ENCODE results near the gene NRBF2. TPM values are rescaled to one million over a fixed set of nuclear protein-coding genes. Genes with fewer than 3 reads are reported as not detected.

Gene NRBF2
- total and polyA plus RNA-seq, 2 donors (not counting 1 experiment from before 2014, with no cell fraction given) = 8.3 to 24.6 TPM

DNA sequence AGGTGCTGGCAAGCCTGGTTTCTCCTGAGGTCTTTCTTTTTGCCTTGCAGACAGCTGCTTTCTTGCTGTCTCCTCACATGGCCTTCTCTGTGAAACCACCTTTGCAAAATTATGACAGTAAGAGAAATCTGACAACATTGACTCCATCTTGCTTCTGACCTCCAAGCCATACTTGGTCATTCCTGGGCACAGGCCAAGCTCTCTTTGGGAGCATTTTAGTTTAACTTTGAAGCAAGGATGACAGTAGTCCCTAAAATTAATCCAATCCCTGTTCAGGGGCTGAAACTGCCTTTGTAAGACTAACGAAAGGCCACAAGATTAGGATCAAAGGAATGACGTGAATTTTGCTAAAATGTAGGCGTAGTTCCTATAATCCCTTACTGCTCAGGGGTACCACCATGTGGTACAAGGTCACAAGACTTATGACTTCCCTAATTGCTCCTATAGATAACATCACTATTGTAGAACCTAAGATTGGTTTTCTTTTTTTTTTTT lies 25.1 kb upstream of the NRBF2 start:
- no peaks in the 10 kb centered on the region for H3K4me1 ChIP-seq (ENCODE audit: control insufficient read depth in 2 of 2, insufficient read depth in 2 of 2, low read length in 2 of 2)
- H3K27ac Mint-ChIP-seq = no peak overlapping the region
- H3K9ac ChIP-seq (ENCODE audit: low read length) = no peak overlapping the region
- no peak overlapping the region for H3K4me3 ChIP-seq (ENCODE audit: control extremely low read depth in 1 of 5, extremely low read depth in 1 of 5, insufficient read depth in 1 of 5, low read depth in 2 of 5, low read length in 4 of 5)
- 100% methylated on average over 2 of the region's 3 CpGs for WGBS (ENCODE audit: insufficient coverage)
- no peaks in the 10 kb centered on the region for H3K9me3 Mint-ChIP-seq (ENCODE audit: insufficient read depth)
- ChIA-PET POLR2A (no interaction called here), CTCF (interaction anchor here (0.9 kb wide), 1 partner anchor 50 kb away, joined by 3 read pairs; no protein-coding TSS in a partner anchor)
- no peaks in the 10 kb centered on the region for H3K36me3 ChIP-seq (replicated peaks in 1 of 2; ENCODE audit: control extremely low read depth in 1 of 2, control insufficient read depth in 1 of 2, extremely low read depth in 1 of 2, insufficient read depth in 2 of 2, low read length in 1 of 2)
- H3K4me1 Mint-ChIP-seq = no peaks in the 10 kb centered on the region
- H3K4me3 Mint-ChIP-seq = no peak overlapping the region
- ATAC-seq (ENCODE audit: low read depth) (no peak), DNase-seq (no peak)
- no peak overlapping the region for H3K4me2 ChIP-seq (replicated peaks; ENCODE audit: low read depth, low read length, poor library complexity, severe bottlenecking)
- no peaks in the 10 kb centered on the region for H3K9me3 ChIP-seq (ENCODE audit: control extremely low read depth in 1 of 3, control insufficient read depth in 2 of 3, insufficient read depth in 1 of 3, low read length in 2 of 3)
- no peak overlapping the region for H3K27ac ChIP-seq (ENCODE audit: low read length in 2 of 2)
- H4K20me1 ChIP-seq (ENCODE audit: control insufficient read depth, insufficient read depth, low read length, poor library complexity, severe bottlenecking) = no peaks in the 10 kb centered on the region
- TF ChIP-seq, protein P1, sequence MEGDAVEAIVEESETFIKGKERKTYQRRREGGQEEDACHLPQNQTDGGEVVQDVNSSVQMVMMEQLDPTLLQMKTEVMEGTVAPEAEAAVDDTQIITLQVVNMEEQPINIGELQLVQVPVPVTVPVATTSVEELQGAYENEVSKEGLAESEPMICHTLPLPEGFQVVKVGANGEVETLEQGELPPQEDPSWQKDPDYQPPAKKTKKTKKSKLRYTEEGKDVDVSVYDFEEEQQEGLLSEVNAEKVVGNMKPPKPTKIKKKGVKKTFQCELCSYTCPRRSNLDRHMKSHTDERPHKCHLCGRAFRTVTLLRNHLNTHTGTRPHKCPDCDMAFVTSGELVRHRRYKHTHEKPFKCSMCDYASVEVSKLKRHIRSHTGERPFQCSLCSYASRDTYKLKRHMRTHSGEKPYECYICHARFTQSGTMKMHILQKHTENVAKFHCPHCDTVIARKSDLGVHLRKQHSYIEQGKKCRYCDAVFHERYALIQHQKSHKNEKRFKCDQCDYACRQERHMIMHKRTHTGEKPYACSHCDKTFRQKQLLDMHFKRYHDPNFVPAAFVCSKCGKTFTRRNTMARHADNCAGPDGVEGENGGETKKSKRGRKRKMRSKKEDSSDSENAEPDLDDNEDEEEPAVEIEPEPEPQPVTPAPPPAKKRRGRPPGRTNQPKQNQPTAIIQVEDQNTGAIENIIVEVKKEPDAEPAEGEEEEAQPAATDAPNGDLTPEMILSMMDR (IDR thresholded peaks at IDR 0.05) = no peak
- TF ChIP-seq EZH2 (IDR thresholded peaks at IDR 0.05; ENCODE audit: borderline replicate concordance, insufficient read depth, low read depth, low read length, poor library complexity, severe bottlenecking) = no peak
- H2AFZ ChIP-seq (ENCODE audit: insufficient read depth, low read depth, low read length, poor library complexity, severe bottlenecking) = no peak overlapping the region
- H3K27me3 Mint-ChIP-seq = peaks cover 33% of the 10 kb centered on the region
- no peaks in the 10 kb centered on the region for H3K79me2 ChIP-seq (ENCODE audit: control insufficient read depth, insufficient read depth, low read length)
- H3K27me3 ChIP-seq (replicated peaks in 1 of 4; ENCODE audit: control extremely low read depth in 1 of 4, control insufficient read depth in 3 of 4, insufficient read depth in 4 of 4, low read length in 3 of 4) = peaks cover 0 to 3% (median 1%) of the 10 kb centered on the region in 4 experiments
- intact Hi-C loops (cut with micrococcal nuclease) = no loop called here

DNA sequence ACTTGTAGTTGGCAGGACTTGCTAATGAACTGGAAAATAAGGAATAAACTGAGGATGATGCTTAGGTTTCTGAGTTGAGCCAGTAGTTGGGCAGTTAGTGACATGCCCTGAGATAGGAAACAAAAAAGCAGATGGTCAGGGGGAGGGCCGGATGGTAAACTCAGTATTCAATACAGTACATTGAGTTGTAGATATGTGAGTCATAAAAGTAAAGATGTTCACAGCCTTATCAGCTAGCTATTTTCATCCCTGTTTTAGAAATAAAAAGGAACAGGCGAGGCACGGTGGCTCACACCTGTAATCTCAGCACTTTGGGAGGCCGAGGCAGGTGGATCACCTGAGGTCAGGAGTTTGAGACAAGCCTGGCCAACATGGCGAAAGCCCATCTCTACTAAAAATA lies 22.2 kb upstream of the NRBF2 start:
- Histone ChIP-seq H3K27me3 (replicated peaks in 1 of 4; ENCODE audit: control extremely low read depth in 1 of 4, control insufficient read depth in 3 of 4, insufficient read depth in 4 of 4, low read length in 3 of 4) (peaks cover 0 to 3% (median 0%) of the 10 kb centered on the region in 4 experiments), H3K79me2 (ENCODE audit: control insufficient read depth, insufficient read depth, low read length) (no peaks in the 10 kb centered on the region), H3K4me2 (replicated peaks; ENCODE audit: low read depth, low read length, poor library complexity, severe bottlenecking) (no peak overlapping the region), H4K20me1 (ENCODE audit: control insufficient read depth, insufficient read depth, low read length, poor library complexity, severe bottlenecking) (no peaks in the 10 kb centered on the region), H3K36me3 (replicated peaks in 1 of 2; ENCODE audit: control extremely low read depth in 1 of 2, control insufficient read depth in 1 of 2, extremely low read depth in 1 of 2, insufficient read depth in 2 of 2, low read length in 1 of 2) (no peaks in the 10 kb centered on the region), H3K9me3 (ENCODE audit: control extremely low read depth in 1 of 3, control insufficient read depth in 2 of 3, insufficient read depth in 1 of 3, low read length in 2 of 3) (no peaks in the 10 kb centered on the region), H3K4me3 (ENCODE audit: control extremely low read depth in 1 of 5, extremely low read depth in 1 of 5, insufficient read depth in 1 of 5, low read depth in 2 of 5, low read length in 4 of 5) (no peak overlapping the region), H3K27ac (ENCODE audit: low read length in 2 of 2) (no peak overlapping the region), H2AFZ (ENCODE audit: insufficient read depth, low read depth, low read length, poor library complexity, severe bottlenecking) (no peak overlapping the region), H3K9ac (ENCODE audit: low read length) (no peak overlapping the region), H3K4me1 (ENCODE audit: control insufficient read depth in 2 of 2, insufficient read depth in 2 of 2, low read length in 2 of 2) (no peaks in the 10 kb centered on the region)
- DNase-seq (no peak), ATAC-seq (ENCODE audit: low read depth) (no peak)
- WGBS (ENCODE audit: insufficient coverage) = 79% methylated on average over 3 of the region's 5 CpGs
- CTCF ChIA-PET = no interaction called here
- H3K4me1 Mint-ChIP-seq = no peaks in the 10 kb centered on the region
- no peak overlapping the region for H3K4me3 Mint-ChIP-seq
- no peak overlapping the region for H3K27ac Mint-ChIP-seq
- intact Hi-C loops (cut with micrococcal nuclease) = no loop called here
- H3K27me3 Mint-ChIP-seq = peaks cover 22% of the 10 kb centered on the region
- no peaks in the 10 kb centered on the region for H3K9me3 Mint-ChIP-seq (ENCODE audit: insufficient read depth)
- POLR2A ChIA-PET = no interaction called here
- no peak for TF ChIP-seq EZH2 (IDR thresholded peaks at IDR 0.05; ENCODE audit: borderline replicate concordance, insufficient read depth, low read depth, low read length, poor library complexity, severe bottlenecking)
- TF ChIP-seq, protein P1 (IDR thresholded peaks at IDR 0.05) = no peak
